COLO668 (cell line): ENCODE results near the gene CHRNA1.

Experiments
- DNase-seq: peaks from one replicate; lab custom pipeline; 2025; ENCODE audit not compliant: unreplicated experiment; lab: John Stamatoyannopoulos, UW

The CHRNA1 gene

GRCh38 chr2:174784316-174784715, 20.0 kb upstream of the CHRNA1 start:
- DNase-seq = no peak

- DNase-seq = no peak
Observed at GRCh38 chr2:174781996-174782395, 17.7 kb upstream of the CHRNA1 start.

- no peak for DNase-seq
Observed at GRCh38 chr2:174781298-174781697, 17.0 kb upstream of the CHRNA1 start.

- DNase-seq = no peak
Observed at GRCh38 chr2:174780856-174781255, 16.6 kb upstream of the CHRNA1 start.

- DNase-seq = no peak
Observed at GRCh38 chr2:174780191-174780840, 16.0 kb upstream of the CHRNA1 start.

- no peak for DNase-seq
Observed at GRCh38 chr2:174779361-174779928, 15.2 kb upstream of the CHRNA1 start.

GRCh38 chr2:174778085-174778981, 14.1 kb upstream of the CHRNA1 start:
- DNase-seq = no peak

- DNase-seq = no peak
Observed at GRCh38 chr2:174777347-174778084, 13.2 kb upstream of the CHRNA1 start.

GRCh38 chr2:174776675-174777074, 12.4 kb upstream of the CHRNA1 start:
- no peak for DNase-seq

GRCh38 chr2:174776223-174776622, 12.0 kb upstream of the CHRNA1 start:
- DNase-seq = no peak

- no peak for DNase-seq
Observed at GRCh38 chr2:174775571-174775980, 11.3 kb upstream of the CHRNA1 start.

- no peak for DNase-seq
Observed at GRCh38 chr2:174774886-174775285, 10.6 kb upstream of the CHRNA1 start.

GRCh38 chr2:174773215-174773614, 8.9 kb upstream of the CHRNA1 start:
- no peak for DNase-seq

- no peak for DNase-seq
Observed at GRCh38 chr2:174772472-174772801, 8.2 kb upstream of the CHRNA1 start.

- DNase-seq = peak; percentile 63
Observed at GRCh38 chr2:174771631-174772471, 7.6 kb upstream of the CHRNA1 start.

- DNase-seq = no peak
Observed at GRCh38 chr2:174771136-174771535, 6.9 kb upstream of the CHRNA1 start.

- no peak for DNase-seq
Observed at GRCh38 chr2:174768557-174768956, 4.3 kb upstream of the CHRNA1 start.

- no peak for DNase-seq
Observed at GRCh38 chr2:174766271-174766670, 2.0 kb upstream of the CHRNA1 start.

GRCh38 chr2:174765576-174765975, 1.3 kb upstream of the CHRNA1 start:
- no peak for DNase-seq

GRCh38 chr2:174763780-174764179, 492 bp downstream of the CHRNA1 start:
- DNase-seq = no peak

- DNase-seq = no peak
Observed at GRCh38 chr2:174762464-174762863, 1.8 kb downstream of the CHRNA1 start.
